ENCODE data around the gene EIF1.
"Not testable (repeated sequence)": the region's sequence is repeated elsewhere in the genome, so short reads cannot be mapped to it uniquely, and the experiment has no call there.

The EIF1 gene

DNA sequence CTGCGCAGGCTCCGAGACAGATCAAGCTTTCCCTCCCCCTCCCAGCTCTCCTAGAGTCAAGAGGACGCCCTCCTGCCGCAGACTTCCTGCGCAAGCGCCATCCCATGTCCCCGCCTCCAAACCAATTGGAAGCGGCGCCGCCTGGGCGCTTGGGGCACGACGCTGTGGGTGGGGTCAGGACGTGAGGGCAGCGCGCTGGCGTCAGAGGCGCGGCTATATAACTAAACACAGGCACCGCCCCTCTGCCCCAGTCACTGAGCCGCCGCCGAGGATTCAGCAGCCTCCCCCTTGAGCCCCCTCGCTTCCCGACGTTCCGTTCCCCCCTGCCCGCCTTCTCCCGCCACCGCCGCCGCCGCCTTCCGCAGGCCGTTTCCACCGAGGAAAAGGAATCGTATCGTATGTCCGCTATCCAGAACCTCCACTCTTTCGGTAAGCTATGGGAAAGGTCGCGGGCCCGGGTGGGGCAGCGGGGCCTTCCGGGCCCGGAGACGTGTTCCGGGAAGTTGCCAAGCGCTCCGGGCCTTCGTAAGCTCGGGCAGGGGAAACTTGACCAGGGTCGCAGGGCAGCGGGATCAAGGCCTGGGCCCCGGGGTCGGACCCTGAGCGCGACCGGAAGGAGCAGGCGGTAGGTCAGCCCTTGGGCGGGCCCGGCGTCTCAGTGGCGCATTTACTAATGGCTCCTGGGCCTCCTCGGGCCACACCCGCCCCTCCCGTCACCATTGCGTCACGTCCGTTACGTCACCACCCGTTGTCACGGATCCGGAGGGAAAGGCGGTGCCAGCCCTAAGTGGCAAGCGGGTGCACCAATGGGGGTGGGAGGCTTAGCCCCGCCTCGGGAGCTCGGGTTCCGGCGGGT, at the start of gene EIF1:
Gene EIF1 (plus strand): TSS at position 245 of the 856 bp plus-strand sequence. CDS start 154 bp downstream, at position 399.
- DNase-seq = peak; percentile 100

DNA sequence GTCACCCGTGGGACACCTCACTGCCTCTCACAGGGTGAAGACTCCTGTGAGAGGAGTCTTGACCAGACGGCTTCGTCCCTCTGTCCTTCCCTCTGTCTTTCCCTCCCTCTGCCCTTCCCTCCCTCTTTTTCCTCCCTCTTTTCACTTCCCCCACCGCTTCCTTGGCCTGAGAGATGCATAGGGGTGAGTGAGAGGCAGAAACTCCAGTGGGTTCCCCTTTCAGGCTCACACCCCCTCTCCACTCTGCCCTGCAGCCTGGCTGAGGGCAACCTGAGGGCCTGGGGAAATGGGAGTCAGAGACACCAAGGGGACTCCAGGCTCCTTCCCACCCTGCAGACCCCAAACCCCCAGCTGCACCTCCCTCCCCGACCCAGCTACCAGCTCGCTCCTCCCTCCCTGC, 49.7 kb upstream of the EIF1 start:
- DNase-seq = no peak

DNA sequence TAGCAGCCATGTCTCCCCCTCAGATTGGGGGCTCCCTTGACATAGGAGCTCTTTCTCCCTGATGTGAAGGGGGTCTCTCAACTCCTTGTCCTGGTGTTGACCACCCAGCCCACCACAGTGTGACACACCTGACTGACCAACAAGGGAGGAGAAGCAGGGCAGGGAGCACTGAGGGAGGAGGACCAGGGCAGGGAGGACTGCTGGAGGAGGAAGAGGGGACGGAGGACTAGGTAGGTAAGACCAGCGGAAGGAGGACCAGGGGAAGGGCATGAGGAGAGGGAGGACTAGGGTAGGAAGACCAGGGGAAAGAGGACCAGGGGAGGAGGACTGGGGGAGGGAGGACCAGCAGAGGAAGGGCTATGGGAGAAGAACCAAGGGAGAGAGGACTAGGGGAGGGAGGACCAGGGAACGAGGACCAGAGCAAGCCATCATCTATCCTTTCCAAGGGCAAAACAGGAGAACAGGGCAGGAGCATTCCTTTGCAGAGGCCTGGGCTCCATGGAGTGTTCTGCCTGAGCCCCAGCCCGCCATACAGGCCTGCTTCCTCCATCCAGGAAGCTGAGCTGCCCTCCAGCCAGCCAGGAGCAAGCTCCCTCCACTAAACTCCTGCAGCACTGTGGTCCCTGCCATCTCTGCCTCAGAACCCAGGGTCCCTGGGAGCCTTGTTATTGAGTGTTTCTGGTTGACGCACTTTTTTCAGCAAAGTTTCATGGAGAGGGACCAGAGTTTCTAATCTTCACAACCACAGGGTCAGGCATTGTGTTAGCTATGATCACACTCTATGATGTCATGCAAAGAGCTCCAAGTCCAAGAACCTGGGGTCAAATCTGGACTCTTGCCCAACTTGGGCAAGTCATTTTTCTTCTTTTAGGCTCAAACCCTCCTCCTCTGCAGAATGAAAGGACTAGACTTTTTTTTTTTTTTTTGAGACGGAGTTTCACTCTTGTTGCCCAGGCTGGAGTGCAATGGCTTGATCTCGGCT, 48.9 kb upstream of the EIF1 start:
- DNase-seq = no peak

DNA sequence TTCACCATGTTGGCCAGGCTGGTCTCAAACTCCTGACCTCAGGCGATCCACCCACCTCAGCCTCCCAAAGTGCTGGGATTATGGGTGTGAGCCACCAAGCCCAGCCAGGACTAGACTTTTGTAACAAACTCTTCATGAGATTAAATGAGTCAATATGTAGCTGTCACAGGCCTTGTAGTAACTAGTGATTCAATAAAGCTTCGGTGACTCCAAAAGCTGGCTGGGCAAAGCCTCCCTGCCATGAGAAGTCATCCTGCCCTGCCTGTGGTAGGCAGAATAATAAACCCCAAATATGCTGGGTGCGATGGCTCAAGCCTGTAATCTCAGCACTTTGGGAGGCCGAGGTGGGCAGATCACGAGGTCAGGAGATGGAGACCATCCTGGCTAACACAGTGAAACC, 48.1 kb upstream of the EIF1 start:
- not testable (repeated sequence) for DNase-seq

DNA sequence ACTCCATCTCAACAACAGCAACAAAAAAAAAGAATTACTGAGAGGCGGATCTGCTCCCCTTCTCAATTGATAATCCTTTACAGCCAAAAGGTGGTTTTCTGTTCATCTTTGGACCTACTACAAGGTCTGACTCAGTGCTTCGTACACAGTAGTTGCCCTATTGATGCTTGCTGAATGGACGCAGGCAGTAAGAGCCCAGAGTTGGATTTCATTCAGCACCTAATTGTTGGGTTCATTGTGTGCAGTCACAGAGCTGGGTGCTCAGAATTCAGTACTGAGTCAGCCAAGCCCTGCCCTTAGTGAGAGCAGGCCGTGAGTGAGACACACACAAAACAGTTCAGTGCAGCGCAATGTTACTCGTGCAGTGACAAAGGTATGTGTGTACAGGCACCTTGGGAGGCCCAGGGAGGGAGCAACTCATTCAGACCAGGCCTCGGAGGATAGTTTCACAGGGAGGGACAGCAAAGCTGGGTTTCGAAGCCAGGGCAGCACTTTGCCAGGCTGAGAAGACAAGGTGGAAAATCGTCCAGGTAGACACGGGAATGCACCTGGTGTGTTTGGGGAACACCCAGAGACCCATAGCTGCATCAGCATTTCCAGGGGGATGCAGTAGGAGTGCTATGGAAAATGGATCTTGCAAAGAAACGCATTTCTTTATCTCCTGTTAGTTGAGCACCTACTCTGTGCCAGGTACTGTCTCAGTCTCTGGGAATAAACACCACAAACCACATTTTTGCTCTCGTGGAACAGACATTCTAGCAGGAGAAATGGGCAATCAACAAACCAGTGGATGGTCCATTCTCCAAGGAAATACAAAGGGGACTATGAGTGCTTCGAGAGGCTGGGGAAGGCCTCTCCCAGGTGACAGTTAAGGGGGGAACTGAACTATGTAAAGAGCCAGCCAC, 46.2 kb upstream of the EIF1 start:
- no peak for DNase-seq

DNA sequence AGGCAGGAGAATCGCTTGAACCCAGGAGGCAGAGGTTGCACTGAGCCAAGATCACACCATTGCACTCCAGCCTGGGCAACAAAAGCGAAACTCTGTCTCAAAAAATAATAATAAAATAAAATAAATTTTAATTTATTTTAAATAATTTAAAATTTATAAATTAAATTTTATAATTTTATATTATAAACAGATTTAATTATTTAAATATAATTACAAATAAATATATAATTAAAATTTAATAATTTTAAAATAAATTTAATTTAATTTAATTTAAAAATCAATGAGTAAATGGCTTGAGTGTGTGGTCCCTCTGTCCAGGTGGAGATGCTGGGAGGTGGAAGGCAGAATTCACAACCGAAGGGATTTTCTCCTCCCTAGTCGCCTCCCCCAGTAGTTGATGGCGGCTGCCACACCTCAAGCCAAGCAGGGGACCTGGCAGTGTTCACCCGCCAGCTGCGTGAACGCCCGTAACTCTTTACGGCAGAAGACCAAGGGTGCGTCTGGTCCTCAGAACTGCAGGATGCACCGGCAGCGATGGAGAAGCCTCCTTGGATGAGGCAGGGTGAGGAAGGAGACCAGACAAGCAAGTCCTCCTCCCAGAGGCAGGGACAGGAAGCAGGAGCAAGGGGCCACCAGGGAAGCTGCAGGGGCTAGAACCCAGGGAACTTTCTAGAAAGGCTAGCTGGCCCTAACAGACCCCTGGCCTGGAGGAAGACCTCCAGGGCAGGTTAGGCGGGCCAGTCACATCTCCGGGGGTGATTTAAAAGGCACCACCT, 41.5 kb upstream of the EIF1 start:
- DNase-seq = no peak

DNA sequence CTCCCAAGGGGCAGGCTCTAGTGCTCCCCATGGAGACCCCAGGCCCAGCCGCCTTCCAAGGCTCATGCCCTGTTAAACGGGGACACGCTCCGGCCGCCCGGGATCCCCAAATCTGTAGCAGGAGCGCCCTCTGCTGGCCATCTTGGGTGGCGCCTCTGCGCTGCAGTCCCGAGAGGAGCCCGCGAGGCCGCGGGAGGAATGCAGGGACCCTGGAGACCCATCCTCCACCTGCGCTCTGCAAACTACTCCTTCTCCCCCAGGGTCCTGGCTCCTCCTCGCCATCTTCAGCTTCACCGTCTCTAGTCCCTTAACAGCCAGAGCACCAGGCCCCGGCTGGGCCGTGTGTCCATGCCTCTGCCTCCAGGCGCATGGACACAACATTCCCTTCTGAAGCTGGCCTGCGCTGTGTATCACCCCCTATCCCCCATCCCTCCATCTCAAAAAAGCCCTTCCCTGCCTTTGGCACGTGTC, 40.7 kb upstream of the EIF1 start:
- peak; percentile 100 for DNase-seq

DNA sequence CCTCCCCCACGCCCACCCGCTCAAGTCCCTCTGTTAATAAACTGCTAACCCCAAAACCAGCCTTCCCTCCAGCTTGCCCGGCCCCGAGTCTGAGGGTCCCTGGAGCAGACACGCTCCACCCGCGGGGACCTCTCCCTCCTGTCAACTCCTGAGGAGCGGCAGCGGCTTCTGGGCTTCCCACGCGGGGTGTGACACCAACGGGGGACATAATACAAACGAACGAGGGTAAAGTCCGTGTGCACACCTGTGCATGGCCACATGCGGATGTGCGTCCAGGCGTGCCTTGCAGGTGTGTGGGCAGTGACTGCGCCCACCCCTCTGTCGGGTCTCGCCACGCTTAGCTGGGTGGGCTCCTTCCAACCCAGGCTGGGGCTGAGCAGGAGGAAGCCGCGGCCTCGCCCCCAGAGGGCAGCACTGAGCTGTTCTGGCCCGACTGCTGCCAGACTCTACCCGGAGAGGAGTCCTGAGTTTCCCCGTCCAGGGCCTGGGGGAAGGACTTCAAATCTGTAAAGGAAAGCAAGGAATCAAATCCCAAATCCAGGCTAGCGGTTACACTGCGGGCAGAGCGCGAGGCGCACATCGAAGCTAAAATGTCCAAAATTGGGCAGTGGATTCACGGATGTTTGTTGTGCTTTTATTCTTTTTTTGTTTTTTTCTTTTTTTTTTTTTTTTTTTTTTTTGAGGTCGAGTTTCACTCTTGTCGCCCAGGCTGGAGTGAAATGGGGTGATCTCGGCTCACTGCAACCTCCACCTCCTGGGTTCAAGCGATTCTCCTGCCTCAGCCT, 40.1 kb upstream of the EIF1 start:
- peak; percentile 97 for DNase-seq

DNA sequence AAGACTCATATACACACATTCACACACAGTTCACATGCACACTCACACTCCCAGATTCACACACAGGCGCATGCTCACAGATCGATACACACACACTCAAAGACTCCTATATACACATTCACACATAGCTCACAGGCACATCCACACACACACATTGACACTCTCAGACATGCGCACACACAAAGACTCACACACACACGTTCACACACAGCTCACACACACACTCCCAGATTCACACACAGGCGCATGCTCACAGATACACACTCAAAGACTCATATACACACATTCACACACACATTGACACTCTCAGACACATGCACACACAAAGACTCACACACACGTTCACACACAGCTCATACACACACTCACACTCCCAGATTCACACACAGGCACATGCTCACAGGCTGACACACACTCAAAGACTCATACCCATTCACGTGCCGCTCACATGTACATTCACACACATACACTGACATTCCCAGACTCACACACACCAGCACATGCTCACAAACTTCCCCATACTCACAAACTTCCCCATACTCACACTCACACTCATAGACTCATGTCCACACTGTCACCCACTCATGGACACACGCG, 38.7 kb upstream of the EIF1 start:
- no peak for DNase-seq

DNA sequence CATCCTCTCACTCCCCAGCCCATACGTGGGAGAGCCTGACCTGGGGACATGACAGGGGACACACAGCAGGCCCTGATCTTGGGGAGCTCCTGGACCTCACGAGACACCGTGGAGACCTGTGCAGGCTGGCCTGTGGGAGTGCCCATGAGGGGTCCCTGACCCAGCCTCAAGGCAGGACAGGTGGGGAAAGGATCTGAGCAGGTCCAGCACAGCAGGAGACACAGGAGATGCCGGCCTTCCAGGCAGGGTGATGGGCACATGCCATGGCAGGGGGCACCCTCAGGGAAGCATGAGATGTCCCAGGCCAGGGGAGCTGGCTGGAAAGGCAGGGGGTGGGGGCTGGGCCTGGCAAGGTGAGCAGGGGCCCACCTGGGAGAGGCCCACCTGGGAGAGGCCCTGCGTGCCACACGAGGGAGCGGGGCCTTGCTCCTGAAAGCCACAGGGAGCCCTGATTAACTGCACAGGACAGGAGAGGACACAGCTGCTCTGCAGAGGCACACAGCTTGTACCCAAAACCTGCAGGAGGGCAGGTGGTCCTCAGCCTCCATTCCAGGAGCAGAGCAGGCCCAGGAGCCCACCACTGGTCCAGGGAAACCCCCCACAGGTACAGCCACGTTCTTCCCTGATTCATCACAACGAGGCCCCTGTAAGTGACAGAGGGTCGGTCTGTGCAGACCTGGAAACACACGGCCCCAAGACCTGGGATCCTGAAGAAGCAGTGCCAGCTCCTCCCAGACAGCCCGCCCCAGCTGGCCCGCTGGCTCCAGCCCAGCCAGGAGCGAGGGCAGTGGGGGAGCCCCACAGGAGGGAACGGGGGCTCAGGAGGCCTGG, 37.7 kb upstream of the EIF1 start:
- no peak for DNase-seq

DNA sequence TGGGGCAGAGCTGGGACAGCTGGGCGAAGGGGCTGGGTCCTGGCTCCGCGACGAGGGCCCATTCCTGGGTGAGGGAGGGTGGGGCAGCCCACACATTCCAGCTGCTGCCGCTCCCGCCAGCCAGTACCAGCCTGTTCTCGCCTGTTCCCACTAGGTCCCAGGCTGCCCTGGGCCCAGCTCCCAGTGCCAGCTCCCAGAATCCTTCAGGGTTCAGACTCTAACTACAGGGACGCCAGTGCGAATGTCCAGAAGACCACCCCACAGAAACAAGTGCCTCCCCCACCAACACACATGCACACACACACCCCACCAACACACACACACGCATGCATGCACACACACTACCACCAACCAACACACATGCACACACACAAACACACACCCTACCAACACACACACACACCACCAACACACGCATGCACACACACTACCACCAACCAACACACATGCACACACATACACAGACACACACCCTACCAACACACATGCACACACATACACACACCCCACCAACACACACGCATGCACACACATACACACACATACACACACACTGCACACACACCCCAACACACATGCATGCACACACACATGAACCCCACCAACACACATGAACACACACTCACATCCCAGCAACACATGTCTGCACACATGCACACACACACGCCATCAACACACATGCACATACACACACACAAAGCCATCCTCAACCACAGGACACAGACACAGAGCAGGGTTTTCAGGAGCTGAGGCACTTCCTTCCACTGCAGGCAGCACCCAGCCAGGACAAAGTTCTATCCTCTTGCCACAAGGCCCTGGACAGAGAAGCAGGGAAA, 36.8 kb upstream of the EIF1 start:
- DNase-seq = no peak

DNA sequence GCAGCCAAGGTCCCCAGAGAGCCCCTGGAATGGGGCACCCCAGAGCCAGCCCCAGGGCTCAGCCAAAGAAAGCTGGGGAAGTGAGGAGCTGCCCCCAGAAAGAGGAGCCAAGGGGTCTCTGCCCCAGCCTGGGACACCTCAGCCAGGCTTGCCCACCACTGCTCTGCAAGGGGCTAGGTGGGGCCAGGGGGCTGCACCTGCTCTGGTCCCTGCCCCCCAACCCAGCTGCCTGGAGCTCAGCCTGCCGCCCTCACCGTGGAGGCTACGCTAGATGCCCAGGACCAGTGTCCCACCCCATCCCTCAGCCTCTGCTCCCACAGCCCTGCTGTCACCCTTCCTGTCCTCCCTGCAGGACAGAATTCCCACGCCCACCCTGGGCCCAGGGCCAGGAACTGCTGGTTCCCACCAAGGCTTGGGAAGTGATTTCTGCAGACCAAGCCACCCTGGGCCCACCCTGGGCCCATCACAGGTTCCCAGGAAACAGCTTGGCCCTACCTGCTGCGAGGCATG, 36.2 kb upstream of the EIF1 start:
- no peak for DNase-seq

DNA sequence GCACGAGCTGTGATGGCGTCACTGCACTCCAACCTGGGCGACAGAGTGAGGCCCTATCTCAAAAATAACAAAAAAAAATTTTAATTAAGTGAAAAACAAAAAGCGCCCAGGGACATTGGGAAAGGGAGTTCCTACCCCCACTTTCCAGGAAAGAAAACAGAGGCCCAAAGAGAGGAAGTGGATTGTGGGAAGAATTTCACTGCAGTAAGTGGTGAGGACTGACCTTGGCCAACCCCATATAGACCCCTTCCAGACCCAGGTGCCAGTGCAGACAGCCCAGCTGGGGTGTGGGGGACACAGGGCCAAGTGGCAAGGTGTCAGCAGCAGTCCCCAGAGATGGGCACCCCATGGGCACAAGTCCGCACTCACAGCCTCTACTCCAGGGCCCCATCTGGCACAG, 35.3 kb upstream of the EIF1 start:
- no peak for DNase-seq

DNA sequence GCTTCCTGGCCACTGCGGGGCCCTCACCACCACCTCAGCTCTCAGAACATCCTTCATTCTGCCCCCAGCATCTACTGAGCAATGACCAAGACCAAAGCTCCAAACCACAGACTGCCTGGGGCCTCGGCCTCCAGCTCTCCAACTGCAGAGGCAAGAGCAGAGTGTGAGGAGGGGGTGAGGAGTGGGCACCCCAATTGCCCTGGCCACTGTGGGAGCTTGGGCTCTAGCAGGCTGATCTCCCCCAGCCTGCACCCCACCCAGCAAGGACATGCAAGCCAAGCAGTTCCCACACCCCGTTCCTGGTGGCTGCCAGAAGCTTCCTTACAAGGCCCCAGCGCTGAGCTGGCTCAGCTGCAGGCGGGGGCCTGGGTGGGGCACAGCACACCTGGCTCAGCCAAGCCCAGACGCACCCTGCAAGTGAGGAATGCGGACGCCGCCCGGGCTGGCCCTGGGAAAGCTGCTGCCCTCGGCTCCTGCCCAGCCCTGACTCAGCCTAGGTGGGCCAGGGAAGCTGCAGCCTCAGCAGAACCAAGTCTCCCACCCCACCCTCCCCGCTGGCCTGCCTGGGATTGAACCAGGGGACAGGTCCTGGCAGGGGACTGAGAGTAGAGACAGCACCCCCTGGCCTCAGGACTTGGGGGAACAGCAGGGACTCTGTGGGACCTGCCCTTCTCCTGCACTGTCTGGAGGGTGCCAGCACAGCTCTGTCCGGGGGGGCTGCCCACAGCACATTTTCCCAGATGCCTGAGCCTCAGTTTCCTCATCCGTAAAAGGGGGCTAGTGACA, 34.6 kb upstream of the EIF1 start:
- DNase-seq = no peak

DNA sequence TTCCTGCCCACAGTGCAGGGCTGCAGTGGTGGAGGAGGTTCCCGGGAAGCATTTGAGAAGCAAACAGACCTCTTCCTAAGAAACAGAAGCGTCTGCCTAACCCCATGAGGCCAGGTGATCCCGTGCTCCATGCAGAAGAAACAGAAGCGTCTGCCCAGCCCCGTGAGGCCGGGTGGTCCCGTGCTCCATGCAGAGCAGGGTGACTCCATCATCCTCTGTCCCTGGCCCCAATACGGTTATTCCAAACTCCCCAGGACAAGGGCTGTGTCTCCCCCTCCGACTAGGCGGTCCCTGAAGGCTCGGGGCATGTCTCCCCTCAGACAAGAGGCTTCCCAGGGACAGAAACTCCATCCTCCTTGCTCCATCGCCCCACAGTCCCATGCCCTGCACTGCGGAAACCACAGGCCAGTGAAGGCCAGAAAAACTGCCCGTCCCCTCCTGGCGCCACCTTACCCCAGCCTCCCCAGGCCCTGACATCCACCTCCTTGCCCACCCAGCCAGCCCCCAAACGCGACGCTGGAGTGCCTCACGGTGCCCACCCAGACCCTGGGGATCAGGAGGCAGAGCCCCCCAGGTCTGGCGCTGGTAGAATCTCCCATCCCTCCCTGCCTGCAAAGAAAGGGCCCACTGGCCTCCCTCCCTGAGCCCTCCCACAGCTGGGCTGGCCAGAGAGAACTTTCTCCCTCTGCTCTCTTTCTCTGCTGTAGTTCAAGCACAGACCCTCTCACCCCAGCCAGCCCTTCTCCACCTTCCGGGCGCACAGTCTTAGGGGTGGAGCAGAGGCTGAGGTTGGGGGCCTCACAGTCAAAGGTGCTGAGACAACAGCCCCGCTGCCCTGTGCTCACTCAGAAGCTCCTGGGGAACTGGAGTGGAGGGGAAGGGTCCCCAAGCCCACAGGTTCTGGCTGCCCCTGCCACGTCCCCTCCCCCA, 33.7 kb upstream of the EIF1 start:
- DNase-seq = no peak

DNA sequence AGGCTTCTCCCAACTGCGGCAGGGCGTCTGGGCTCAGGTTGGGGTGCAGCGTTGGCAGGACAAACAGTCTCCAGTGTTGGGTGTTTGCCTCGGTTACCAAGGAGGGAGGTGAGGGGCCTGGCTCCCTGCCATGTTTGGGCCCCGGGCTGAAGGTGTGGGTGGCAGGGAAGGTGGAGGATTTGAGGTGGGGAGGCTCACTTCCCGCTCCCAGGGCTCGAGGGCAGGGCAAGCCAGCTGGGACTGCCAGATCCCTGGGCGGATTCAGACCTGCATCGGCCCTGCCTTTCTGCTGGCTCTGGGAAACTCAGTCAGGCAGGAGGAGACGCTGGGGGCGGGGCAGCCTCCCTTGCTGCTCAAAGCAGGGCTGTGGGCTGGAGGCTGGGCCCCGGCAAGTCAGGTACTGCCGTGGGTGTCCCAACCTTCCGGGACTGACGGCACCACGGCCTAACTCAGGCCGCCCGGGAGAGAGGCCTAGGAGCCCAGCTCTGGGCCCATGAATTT, 33.0 kb upstream of the EIF1 start:
- no peak for DNase-seq
